ENCODE measurements around the gene RALGAPA2. TPM values are rescaled to one million over a fixed set of nuclear protein-coding genes. Genes with fewer than 3 reads are reported as not detected.
A peak's percentile ranks its signal among the peaks of the same experiment; 100 is the strongest.

The RALGAPA2 gene
- total RNA-seq, 2 experiments from 2014 or later, result 15.9 to 16.6 TPM

DNA sequence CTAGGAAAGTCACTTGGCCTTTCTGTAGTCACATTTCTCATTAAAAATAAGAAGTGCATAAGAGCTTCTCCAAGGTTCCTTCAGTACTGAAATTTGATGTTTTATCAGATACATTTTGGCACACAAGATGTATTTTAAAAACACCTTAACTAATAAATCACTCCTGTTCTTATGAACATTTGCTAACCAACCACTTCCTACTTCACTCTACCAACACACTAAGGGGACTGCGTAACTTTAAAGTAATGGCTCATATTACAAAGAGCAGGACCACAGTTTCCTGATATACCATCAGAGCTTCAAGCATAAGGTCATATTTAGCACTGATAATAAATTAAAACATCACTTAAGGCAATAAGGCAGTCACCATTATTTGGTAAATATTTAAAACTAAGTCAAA lies 104.4 kb downstream of the RALGAPA2 start:
- POLR2A ChIA-PET, result no interaction called here
- intact Hi-C loops (cut with micrococcal nuclease), result no loop called here
- DNase-seq, result no peak
- Mint-ChIP-seq H3K36me3 (peaks cover 6% of the 10 kb centered on the region), H3K4me1 (ENCODE audit: low read depth) (no peaks in the 10 kb centered on the region), H3K27ac (no peak overlapping the region), H3K4me3 (no peak overlapping the region), H3K9me3 (no peaks in the 10 kb centered on the region), H3K27me3 (no peaks in the 10 kb centered on the region)
- CTCF ChIA-PET, result no interaction called here

DNA sequence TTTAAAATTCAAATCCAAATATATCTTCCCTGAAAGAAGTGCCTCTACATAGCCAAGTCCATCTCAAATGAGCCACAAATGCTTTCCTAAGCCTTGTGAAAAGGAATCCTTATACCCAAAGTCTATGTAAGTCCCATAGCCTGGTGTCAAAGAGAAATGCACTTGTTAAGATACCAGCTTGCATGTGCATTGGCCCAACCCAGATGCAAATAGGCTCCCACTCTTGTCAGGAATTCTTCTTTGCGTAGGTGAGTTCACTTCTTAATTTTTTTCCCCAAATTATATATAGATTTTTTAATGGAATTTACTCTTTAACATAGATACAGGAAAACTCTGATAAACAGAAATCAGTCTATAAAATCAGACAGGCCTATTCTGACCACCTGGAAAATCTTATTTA lies 105.6 kb downstream of the RALGAPA2 start:
- intact Hi-C loops (cut with micrococcal nuclease), result no loop called here
- H3K36me3 Mint-ChIP-seq, result peaks cover 6% of the 10 kb centered on the region

DNA sequence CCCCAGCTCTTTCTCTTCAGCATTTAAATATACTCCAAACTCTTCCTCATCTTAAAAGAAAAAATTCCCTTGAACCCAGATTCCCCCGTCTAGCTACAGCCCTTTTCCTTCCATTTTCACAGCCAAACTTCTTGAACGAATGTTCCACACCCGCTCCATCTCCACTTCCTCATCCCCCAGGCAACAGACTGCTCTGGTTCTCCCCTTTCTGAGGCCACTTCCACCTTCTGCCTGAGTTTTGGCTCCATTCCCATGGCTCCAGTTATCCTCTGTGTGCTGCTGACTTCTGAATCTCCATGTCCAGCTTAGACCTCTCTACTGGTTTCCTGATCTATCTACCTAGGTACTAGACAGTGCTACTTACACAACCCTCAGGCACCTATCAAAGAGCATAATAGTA lies 106.4 kb downstream of the RALGAPA2 start:
- intact Hi-C loops (cut with micrococcal nuclease), result no loop called here
- ChIA-PET POLR2A (no interaction called here), CTCF (no interaction called here)
- no peak overlapping the region for H3K27ac Mint-ChIP-seq
- no peaks in the 10 kb centered on the region for H3K27me3 Mint-ChIP-seq
- no peaks in the 10 kb centered on the region for H3K4me1 Mint-ChIP-seq (ENCODE audit: low read depth)
- H3K36me3 Mint-ChIP-seq, result peaks cover 7% of the 10 kb centered on the region
- H3K9me3 Mint-ChIP-seq, result no peaks in the 10 kb centered on the region
- no peak overlapping the region for H3K4me3 Mint-ChIP-seq
- DNase-seq, result no peak

More for the DNA sequence above, 105.6 kb downstream of the RALGAPA2 start:
- Mint-ChIP-seq H3K4me1 (ENCODE audit: low read depth) (no peaks in the 10 kb centered on the region), H3K27me3 (no peaks in the 10 kb centered on the region), H3K4me3 (no peak overlapping the region), H3K27ac (no peak overlapping the region), H3K9me3 (no peaks in the 10 kb centered on the region)
- no peak for DNase-seq
- POLR2A ChIA-PET, result no interaction called here
- CTCF ChIA-PET, result no interaction called here

DNA sequence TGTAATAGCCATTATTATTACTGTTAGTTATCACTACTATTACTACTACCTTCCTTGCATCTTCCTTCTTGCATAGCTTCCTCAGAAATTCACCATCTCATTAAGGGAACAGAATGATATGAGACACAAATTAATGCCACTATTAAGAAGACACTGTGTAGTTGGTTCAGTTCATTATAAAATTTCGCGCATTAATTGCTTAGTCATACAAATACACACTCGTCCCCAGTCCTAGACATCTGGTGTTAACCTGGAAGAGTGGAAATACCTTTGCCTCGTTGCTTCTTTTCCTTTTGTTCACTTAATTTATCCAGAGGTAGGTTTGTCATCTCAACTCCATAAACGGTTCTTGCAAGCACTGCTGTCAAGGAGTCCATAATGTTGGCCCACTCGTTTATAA lies 107.5 kb downstream of the RALGAPA2 start:
- Mint-ChIP-seq H3K4me1 (ENCODE audit: low read depth) (no peaks in the 10 kb centered on the region), H3K36me3 (peaks cover 13% of the 10 kb centered on the region), H3K27ac (no peak overlapping the region), H3K27me3 (no peaks in the 10 kb centered on the region), H3K4me3 (no peak overlapping the region), H3K9me3 (no peaks in the 10 kb centered on the region)
- CTCF ChIA-PET, result interaction anchor here (1.6 kb wide), 1 partner anchor 11 kb away, joined by 9 read pairs; no protein-coding TSS in a partner anchor
- POLR2A ChIA-PET, result no interaction called here
- intact Hi-C loops (cut with micrococcal nuclease), result no loop called here
- no peak for DNase-seq

DNA sequence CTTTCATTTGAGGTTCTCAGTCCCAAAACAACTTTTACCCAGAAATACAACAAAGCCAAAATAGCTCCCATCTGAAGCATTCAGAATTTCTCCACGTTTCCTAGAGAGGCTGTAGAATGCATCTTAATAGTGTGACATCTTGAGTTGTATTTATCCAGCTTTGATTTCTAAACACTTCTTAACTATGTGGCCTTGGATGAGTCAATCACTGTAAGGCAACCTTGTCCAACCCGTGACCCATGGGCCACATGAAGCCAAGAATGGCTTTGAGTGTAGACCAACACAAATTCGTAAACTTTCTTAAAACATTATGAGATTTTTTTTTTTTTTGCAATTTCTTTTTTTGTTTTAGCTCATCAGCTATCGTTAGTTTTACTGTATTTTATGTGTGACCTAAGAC lies 108.1 kb downstream of the RALGAPA2 start:
- ChIA-PET POLR2A (no interaction called here), CTCF (interaction anchor here (1.6 kb wide), 1 partner anchor 11 kb away, joined by 9 read pairs; no protein-coding TSS in a partner anchor)
- intact Hi-C loops (cut with micrococcal nuclease), result no loop called here
- Mint-ChIP-seq H3K27ac (no peak overlapping the region), H3K36me3 (peaks cover 13% of the 10 kb centered on the region), H3K27me3 (no peaks in the 10 kb centered on the region), H3K4me3 (no peak overlapping the region), H3K4me1 (ENCODE audit: low read depth) (no peaks in the 10 kb centered on the region), H3K9me3 (no peaks in the 10 kb centered on the region)
- DNase-seq, result no peak

DNA sequence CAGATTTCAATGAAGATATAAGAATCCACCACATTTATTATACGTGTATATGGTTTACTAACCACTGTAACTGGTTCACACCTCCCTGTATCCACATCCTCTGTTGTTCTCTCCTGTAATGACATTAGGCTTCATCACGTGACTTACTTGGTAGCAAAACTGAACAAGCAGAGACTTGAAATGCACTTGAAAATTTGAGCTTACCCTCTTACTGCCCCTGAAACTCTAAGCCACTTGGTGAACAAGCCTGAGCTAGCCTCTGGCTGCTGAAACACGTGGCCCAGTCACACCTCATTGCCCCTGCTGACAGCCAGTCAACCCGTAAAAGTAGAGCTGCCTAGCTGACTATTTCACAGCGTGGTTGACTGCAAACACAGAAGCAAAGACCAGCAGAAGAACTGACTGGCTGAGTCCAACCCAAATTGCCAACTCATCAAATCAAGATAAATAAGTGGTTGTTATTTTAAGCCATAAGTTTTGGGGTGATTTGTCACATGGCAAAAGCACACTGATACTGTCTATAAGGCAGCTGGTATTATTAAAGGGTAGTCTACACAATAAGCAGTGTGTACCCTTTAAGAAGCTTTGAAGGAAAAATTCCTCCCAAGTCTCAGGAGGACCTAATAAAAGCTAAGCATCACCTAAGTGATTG lies 109.0 kb downstream of the RALGAPA2 start:
- intact Hi-C loops (cut with micrococcal nuclease), result no loop called here
- H3K4me3 Mint-ChIP-seq, result no peak overlapping the region
- ChIA-PET POLR2A (no interaction called here), CTCF (interaction anchor here (1.6 kb wide), 1 partner anchor 10 kb away, joined by 9 read pairs; no protein-coding TSS in a partner anchor)
- no peak overlapping the region for H3K27ac Mint-ChIP-seq
- no peaks in the 10 kb centered on the region for H3K9me3 Mint-ChIP-seq
- DNase-seq, result peak; percentile 17
- no peaks in the 10 kb centered on the region for H3K4me1 Mint-ChIP-seq (ENCODE audit: low read depth)
- peaks cover 13% of the 10 kb centered on the region for H3K36me3 Mint-ChIP-seq
- H3K27me3 Mint-ChIP-seq, result no peaks in the 10 kb centered on the region

DNA sequence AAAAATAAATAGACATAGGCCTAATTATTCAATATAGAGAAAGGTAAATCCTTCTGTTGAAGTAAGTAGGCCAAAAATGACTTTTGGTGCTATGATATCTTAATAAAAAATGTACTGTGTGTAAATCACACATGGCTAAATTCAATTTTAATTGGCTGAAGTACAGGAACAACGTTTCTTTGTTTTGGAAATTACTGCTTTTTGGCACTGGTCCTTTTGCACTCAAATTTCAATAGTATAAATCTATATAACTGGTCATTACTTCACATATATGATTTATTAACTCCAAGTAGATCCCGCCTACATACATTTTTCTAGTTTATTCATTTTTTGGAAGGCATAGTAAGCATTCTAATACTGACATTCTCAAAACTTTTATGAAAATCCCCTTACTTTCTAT lies 114.5 kb downstream of the RALGAPA2 start:
- H3K4me1 Mint-ChIP-seq (ENCODE audit: low read depth), result no peaks in the 10 kb centered on the region
- intact Hi-C loops (cut with micrococcal nuclease), result no loop called here
- H3K27me3 Mint-ChIP-seq, result no peaks in the 10 kb centered on the region
- ChIA-PET CTCF (no interaction called here), POLR2A (no interaction called here)
- no peak overlapping the region for H3K4me3 Mint-ChIP-seq
- H3K27ac Mint-ChIP-seq, result no peak overlapping the region
- H3K9me3 Mint-ChIP-seq, result no peaks in the 10 kb centered on the region
- peaks cover 7% of the 10 kb centered on the region for H3K36me3 Mint-ChIP-seq
- DNase-seq, result no peak

DNA sequence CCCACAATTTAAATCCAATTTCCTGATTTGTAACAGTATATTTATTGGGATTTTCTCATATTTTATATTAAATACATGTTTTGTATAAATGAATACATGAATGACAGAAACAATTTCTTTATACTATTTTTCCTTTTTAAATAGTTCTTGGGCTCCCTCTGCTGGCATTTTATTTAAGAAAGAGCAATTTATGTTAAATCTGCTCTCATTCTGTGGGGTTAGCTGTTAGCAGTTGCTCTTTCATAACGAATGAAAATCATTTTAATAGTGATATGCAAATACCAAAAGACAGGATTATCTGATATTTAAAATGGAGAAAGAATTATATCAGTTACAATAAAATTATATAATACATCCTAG lies 118.3 kb downstream of the RALGAPA2 start:
- CTCF ChIA-PET, result interaction anchor here (0.9 to 4.3 kb wide), 29 partner anchors 10 to 578 kb away, joined by 3 to 36 read pairs (median 5); partner anchors contain the start of genes CFAP61 and CRNKL1
- no peaks in the 10 kb centered on the region for H3K9me3 Mint-ChIP-seq
- peaks cover 9% of the 10 kb centered on the region for H3K36me3 Mint-ChIP-seq
- no peaks in the 10 kb centered on the region for H3K4me1 Mint-ChIP-seq (ENCODE audit: low read depth)
- H3K4me3 Mint-ChIP-seq, result no peak overlapping the region
- no peak for DNase-seq
- intact Hi-C loops (cut with micrococcal nuclease), result loop anchor here (2.0 to 5.0 kb wide), 2 partner anchors 233 to 462 kb away; no protein-coding TSS in a partner anchor
- POLR2A ChIA-PET, result no interaction called here
- no peaks in the 10 kb centered on the region for H3K27me3 Mint-ChIP-seq
- H3K27ac Mint-ChIP-seq, result no peak overlapping the region

DNA sequence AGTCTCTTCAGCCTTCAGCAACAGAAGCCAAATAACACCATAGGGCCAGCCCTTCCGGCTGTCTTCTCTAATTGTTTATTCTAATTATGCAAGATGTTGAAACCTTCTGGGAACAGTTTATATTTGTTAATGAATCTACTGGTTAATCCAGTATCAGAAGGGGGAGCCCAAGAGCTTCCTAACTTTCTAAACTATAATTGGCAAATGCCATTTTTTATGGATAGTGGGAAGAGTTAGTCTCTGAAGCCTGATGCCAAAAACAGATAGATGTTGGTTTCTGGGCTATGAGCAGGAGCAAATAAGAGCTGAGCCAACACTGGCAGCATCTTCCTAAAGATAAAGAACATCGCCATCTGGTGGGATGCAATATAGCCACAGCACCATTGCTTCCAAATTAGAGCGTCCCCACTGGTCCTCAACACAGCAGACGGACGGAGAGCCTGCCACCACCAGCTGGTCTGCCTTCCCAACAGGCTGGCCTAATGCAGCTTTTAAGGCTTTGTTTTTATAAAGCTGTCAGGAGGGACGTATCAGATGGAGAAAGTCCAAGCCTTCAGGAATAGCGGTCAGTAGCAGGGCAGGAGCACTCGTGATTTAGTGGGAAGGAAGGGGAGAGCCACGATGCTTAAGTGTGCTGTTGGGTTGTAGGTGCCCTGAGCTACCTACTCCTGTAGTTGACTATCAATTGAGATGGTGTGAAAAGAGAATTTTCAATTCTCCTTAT lies 118.8 kb downstream of the RALGAPA2 start:
- H3K9me3 Mint-ChIP-seq, result no peaks in the 10 kb centered on the region
- intact Hi-C loops (cut with micrococcal nuclease), result loop anchor here (1.0 to 5.0 kb wide), 3 partner anchors 233 to 510 kb away; no protein-coding TSS in a partner anchor
- H3K4me1 Mint-ChIP-seq (ENCODE audit: low read depth), result no peaks in the 10 kb centered on the region
- H3K4me3 Mint-ChIP-seq, result no peak overlapping the region
- peak; percentile 29 for DNase-seq
- no peaks in the 10 kb centered on the region for H3K27me3 Mint-ChIP-seq
- peaks cover 13% of the 10 kb centered on the region for H3K36me3 Mint-ChIP-seq
- ChIA-PET CTCF (interaction anchor here (0.6 to 4.3 kb wide), 31 partner anchors 9 to 577 kb away, joined by 3 to 36 read pairs (median 5); partner anchors contain the start of genes CFAP61 and CRNKL1), POLR2A (no interaction called here)
- H3K27ac Mint-ChIP-seq, result no peak overlapping the region

DNA sequence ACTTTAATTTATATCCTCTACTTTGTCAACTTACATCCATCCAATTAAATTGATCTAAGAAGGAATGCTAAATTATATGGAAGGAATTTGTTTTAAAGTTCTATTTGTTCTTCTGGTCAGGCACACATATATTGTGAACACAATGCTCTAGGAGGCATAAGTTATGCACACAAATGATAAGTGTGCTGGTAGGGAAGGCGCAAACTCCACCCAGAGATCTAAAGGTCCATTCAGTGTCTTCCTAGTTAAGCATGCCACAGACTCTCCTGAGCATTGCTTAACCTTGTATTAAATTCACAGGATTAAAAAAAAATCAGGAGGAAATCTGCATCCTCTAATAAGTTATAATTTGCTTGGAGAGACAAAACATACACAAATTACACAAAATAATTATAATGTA lies 127.3 kb downstream of the RALGAPA2 start:
- Mint-ChIP-seq H3K9me3 (no peaks in the 10 kb centered on the region), H3K27ac (no peak overlapping the region), H3K27me3 (no peaks in the 10 kb centered on the region), H3K4me3 (no peak overlapping the region), H3K36me3 (peaks cover 50% of the 10 kb centered on the region), H3K4me1 (ENCODE audit: low read depth) (peaks cover 2% of the 10 kb centered on the region)
- intact Hi-C loops (cut with micrococcal nuclease), result no loop called here
- DNase-seq, result no peak
- ChIA-PET POLR2A (no interaction called here), CTCF (interaction anchor here (1.3 kb wide), 1 partner anchor 9 kb away, joined by 5 read pairs; no protein-coding TSS in a partner anchor)

DNA sequence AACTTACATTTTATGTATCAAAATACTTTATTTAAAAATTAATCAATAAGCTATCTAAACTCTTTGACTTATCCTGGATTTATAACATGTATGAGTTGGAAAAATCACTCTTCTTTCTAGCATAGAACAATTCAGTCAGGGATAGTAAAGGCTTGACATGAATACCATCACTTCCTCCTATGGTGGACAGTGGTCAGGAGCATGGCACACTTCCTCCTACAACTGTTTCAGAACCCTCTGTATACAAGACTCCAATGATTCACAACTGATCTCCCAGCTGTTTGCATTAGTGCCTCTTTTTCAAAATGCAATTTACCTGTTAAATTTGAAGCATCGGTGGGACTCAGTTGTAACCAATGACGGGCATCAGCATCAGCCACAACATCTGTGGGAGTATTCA lies 129.7 kb downstream of the RALGAPA2 start:
- no peak overlapping the region for H3K27ac Mint-ChIP-seq
- ChIA-PET CTCF (no interaction called here), POLR2A (no interaction called here)
- H3K9me3 Mint-ChIP-seq, result no peaks in the 10 kb centered on the region
- no peaks in the 10 kb centered on the region for H3K27me3 Mint-ChIP-seq
- intact Hi-C loops (cut with micrococcal nuclease), result no loop called here
- no peak overlapping the region for H3K4me3 Mint-ChIP-seq
- no peak for DNase-seq
- peaks cover 2% of the 10 kb centered on the region for H3K4me1 Mint-ChIP-seq (ENCODE audit: low read depth)
- H3K36me3 Mint-ChIP-seq, result peaks cover 44% of the 10 kb centered on the region

DNA sequence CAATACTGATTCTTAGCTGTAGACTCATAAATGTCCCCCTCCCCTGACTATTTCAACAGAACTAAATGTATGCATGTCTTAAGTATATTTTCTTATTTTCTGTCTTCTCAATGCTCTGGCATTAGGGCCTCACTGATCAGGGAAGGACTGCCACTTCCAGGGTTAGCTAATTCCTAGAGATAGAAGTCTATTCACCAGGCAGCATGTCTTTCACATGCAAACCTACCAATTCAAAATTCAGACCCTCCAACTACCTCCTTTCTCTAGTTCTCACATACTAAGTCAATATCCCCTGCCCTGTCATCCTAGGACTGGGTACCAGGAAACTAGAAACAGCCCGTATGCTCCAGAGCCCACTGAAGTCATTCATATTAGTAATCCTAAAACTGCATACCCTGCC lies 132.3 kb downstream of the RALGAPA2 start:
- ChIA-PET POLR2A (no interaction called here), CTCF (interaction anchor here (0.9 to 1.6 kb wide), 3 partner anchors 12 to 13 kb away, joined by 3 to 5 read pairs (median 3); no protein-coding TSS in a partner anchor)
- Mint-ChIP-seq H3K27me3 (no peaks in the 10 kb centered on the region), H3K4me1 (ENCODE audit: low read depth) (peaks cover 2% of the 10 kb centered on the region), H3K36me3 (peaks cover 33% of the 10 kb centered on the region), H3K27ac (no peak overlapping the region), H3K4me3 (no peak overlapping the region), H3K9me3 (no peaks in the 10 kb centered on the region)
- intact Hi-C loops (cut with micrococcal nuclease), result no loop called here
- no peak for DNase-seq
